ENCODE results near the gene EEF2K.

GRCh38 chr16:22302776-22303363 is 96.8 kb downstream of the EEF2K start:
- no peak for TF ChIP-seq CTCF (IDR thresholded peaks at IDR 0.05)
- TF ChIP-seq POLR2A (IDR thresholded peaks at IDR 0.05) = no peak
